SH-SY5Y (cell line): ENCODE results near the gene KCNIP4.

Source experiments
- GATA2 ChIP-seq: IDR thresholded peaks from 2 replicates; pipeline ENCODE4 v1.6.1; 2011; ENCODE audit warnings: mild to moderate bottlenecking, low read depth, low read length
- GATA3 ChIP-seq: IDR thresholded peaks from 2 replicates; pipeline ENCODE4 v1.6.1; 2011; ENCODE audit warnings: low read depth, mild to moderate bottlenecking, low read length, moderate library complexity

KCNIP4 gene

GRCh38 chr4:21136051-21136630, 812.4 kb downstream of the KCNIP4 start:
- TF ChIP-seq GATA3 (no peak), GATA2 (no peak)

GRCh38 chr4:21134994-21135393, 813.6 kb downstream of the KCNIP4 start:
- TF ChIP-seq GATA2, result no peak
- no peak for TF ChIP-seq GATA3

GRCh38 chr4:21130606-21131005, 818.0 kb downstream of the KCNIP4 start:
- no peak for TF ChIP-seq GATA3
- no peak for TF ChIP-seq GATA2

GRCh38 chr4:21126014-21126512, 822.5 kb downstream of the KCNIP4 start:
- peak; percentile 53; the same call in 1 of the 2 replicates for TF ChIP-seq GATA3
- peak; percentile 53; the same call in 1 of the 2 replicates for TF ChIP-seq GATA2

GRCh38 chr4:21118301-21118700, 830.3 kb downstream of the KCNIP4 start:
- TF ChIP-seq GATA3 (no peak), GATA2 (no peak)

- TF ChIP-seq GATA2 (no peak), GATA3 (no peak)
These were observed 830.9 kb downstream of the KCNIP4 start for GRCh38 chr4:21117541-21118180.

GRCh38 chr4:21113496-21114223, 834.9 kb downstream of the KCNIP4 start:
- TF ChIP-seq GATA3 (peak; percentile 46), GATA2 (peak; percentile 34; the same call in 1 of the 2 replicates)

GRCh38 chr4:21102667-21103066, 845.9 kb downstream of the KCNIP4 start:
- TF ChIP-seq GATA3, result no peak
- no peak for TF ChIP-seq GATA2

- TF ChIP-seq GATA2, result no peak
- TF ChIP-seq GATA3, result no peak
These were observed 850.7 kb downstream of the KCNIP4 start for GRCh38 chr4:21097865-21098264.

GRCh38 chr4:21097026-21097425, 851.5 kb downstream of the KCNIP4 start:
- TF ChIP-seq GATA2, result no peak

GRCh38 chr4:21092531-21092930, 856.0 kb downstream of the KCNIP4 start:
- TF ChIP-seq GATA3 (no peak), GATA2 (no peak)

GRCh38 chr4:21090094-21090666, 858.4 kb downstream of the KCNIP4 start:
- TF ChIP-seq GATA2, result no peak
- no peak for TF ChIP-seq GATA3

GRCh38 chr4:21083413-21083812, 865.2 kb downstream of the KCNIP4 start:
- TF ChIP-seq GATA3 (no peak), GATA2 (no peak)

GRCh38 chr4:21077967-21078366, 870.6 kb downstream of the KCNIP4 start:
- TF ChIP-seq GATA2, result no peak
- TF ChIP-seq GATA3, result no peak
